ENCODE measurements around the gene ZCCHC7.
"Not testable (repeated sequence)": the region's sequence is repeated elsewhere in the genome, so short reads cannot be mapped to it uniquely, and the experiment has no call there.

- TF ChIP-seq CTCF (IDR thresholded peaks at IDR 0.05 in 4 of 5, conservative IDR thresholded peaks at IDR 0.05 in 1 of 5); POLR2A (IDR thresholded peaks at IDR 0.05): not testable (repeated sequence)
These were observed 44.0 kb downstream of the ZCCHC7 start for GRCh38 chr9:37164335-37164734.

All from gastrocnemius medialis (tissue), 4 donors.